Fibroblast of skin of right biceps (primary cell): ENCODE results near the gene HAGHL.

ENCODE experiments used
- DNase-seq: peaks from one replicate; pipeline ENCODE4 v3.0.0-alpha.2; 2013

Gene HAGHL

GRCh38 chr16:776824-777223 lies 49.9 kb downstream of the HAGHL start:
- DNase-seq, result no peak

- peak; percentile 10 for DNase-seq
These were observed 50.9 kb downstream of the HAGHL start for GRCh38 chr16:777826-778225.

GRCh38 chr16:778447-778846 lies 51.5 kb downstream of the HAGHL start:
- DNase-seq, result no peak

GRCh38 chr16:778909-779527 lies 52.1 kb downstream of the HAGHL start:
- DNase-seq, result no peak
